OCI-LY1 (cell line): ENCODE results near the gene CEP126.
A peak's percentile ranks its signal among the peaks of the same experiment; 100 is the strongest.

Experiments
- H2AFZ ChIP-seq: fragments of 200-600 bp; sonication (generic), shearing (Covaris generic); 2 replicates; pipeline ENCODE4 v1.6.0; 2014; ENCODE audit warnings: antibody characterized with exemption, mild to moderate bottlenecking, low read length
- H3F3A ChIP-seq: fragments of 200-600 bp; sonication (generic), shearing (Covaris generic); 2 replicates; pipeline ENCODE4 v1.6.0; 2014; ENCODE audit warnings: mild to moderate bottlenecking, antibody characterized with exemption, low read length, moderate library complexity; ENCODE audit not compliant: insufficient read depth
- H3K27ac ChIP-seq: fragments of 200-600 bp; sonication (generic); 2 replicates; pipeline ENCODE4 v1.5.1; 2014; ENCODE audit warnings: low read length, mixed run types, mild to moderate bottlenecking, low read depth; ENCODE audit not compliant: poor library complexity, severe bottlenecking
- H3K27me3 ChIP-seq: fragments of 200-600 bp; sonication (generic); 2 replicates; pipeline ENCODE4 v1.6.0; 2014; ENCODE audit warnings: antibody characterized with exemption, mild to moderate bottlenecking, low read length, moderate library complexity; ENCODE audit not compliant: insufficient read depth
- H3K36me3 ChIP-seq: fragments of 200-600 bp; sonication (generic); 2 replicates; pipeline ENCODE4 v1.6.1; 2014; ENCODE audit warnings: mild to moderate bottlenecking, antibody characterized with exemption, low read length, moderate library complexity, mixed read lengths; ENCODE audit not compliant: insufficient read depth
- H3K4me1 ChIP-seq: fragments of 200-600 bp; sonication (generic); 2 replicates; pipeline ENCODE4 v1.5.1; 2014; ENCODE audit warnings: mild to moderate bottlenecking, low read length, moderate library complexity; ENCODE audit not compliant: insufficient read depth, severe bottlenecking
- H3K4me2 ChIP-seq: fragments of 200-600 bp; sonication (generic), shearing (Covaris generic); 2 replicates; pipeline ENCODE4 v1.6.1; 2014; ENCODE audit warnings: low read length
- H3K4me3 ChIP-seq: fragments of 200-600 bp; sonication (generic); 2 replicates; pipeline ENCODE4 v1.5.1; 2014; ENCODE audit warnings: low read length, low read depth, mild to moderate bottlenecking, mixed read lengths; ENCODE audit not compliant: poor library complexity, severe bottlenecking
- H3K79me2 ChIP-seq: fragments of 200-600 bp; shearing (Covaris generic); 2 replicates; pipeline ENCODE4 v1.6.1; 2016; ENCODE audit warnings: mixed run types, low read length, mixed read lengths; ENCODE audit not compliant: insufficient read depth
- H3K9ac ChIP-seq: fragments of 200-600 bp; sonication (generic), shearing (Covaris generic); 2 replicates; pipeline ENCODE4 v1.6.1; 2014; ENCODE audit warnings: mild to moderate bottlenecking, low read length, mixed read lengths
- H3K9me2 ChIP-seq: fragments of 200-600 bp; sonication (generic), shearing (Covaris generic); 2 replicates; pipeline ENCODE4 v1.6.1; 2014; ENCODE audit warnings: low read depth, mild to moderate bottlenecking, low read length, mixed read lengths
- H3K9me3 ChIP-seq: fragments of 200-600 bp; shearing (Covaris generic); 2 replicates; pipeline ENCODE4 v1.6.1; 2014; ENCODE audit warnings: low read length, mixed read lengths
- H4K20me1 ChIP-seq: fragments of 200-600 bp; sonication (generic), shearing (Covaris generic); 2 replicates; pipeline ENCODE4 v1.6.0; 2016; ENCODE audit warnings: mild to moderate bottlenecking, low read length; ENCODE audit not compliant: insufficient read depth
- CTCF ChIP-seq: fragments of 200-600 bp; sonication (generic), shearing (Covaris generic); IDR thresholded peaks from 2 replicates; pipeline ENCODE4 v1.5.1; 2017; ENCODE audit warnings: mild to moderate bottlenecking, antibody characterized with exemption, low read length, moderate library complexity, mixed read lengths
- EZH2 ChIP-seq: fragments of 200-600 bp; sonication (generic), shearing (Covaris generic); IDR thresholded peaks from 2 replicates; pipeline ENCODE4 v1.8.0; 2017; ENCODE audit warnings: borderline replicate concordance, mixed run types, mild to moderate bottlenecking, antibody characterized with exemption, low read length, moderate library complexity, mixed read lengths

The CEP126 gene

GRCh38 chr11:101912823-101913284 lies 2.0 kb upstream of the CEP126 start:
- Histone ChIP-seq H4K20me1 (no peaks in the 10 kb centered on the region), H3K79me2 (0 out of 2 replicates have a peak, but pooled peaks cover 5% of the 10 kb centered on the region), H3K27ac (no peak overlapping the region), H3K4me3 (no peak overlapping the region), H3K36me3 (no peaks in the 10 kb centered on the region), H3K4me1 (peaks cover 34% of the 10 kb centered on the region), H3K27me3 (no peaks in the 10 kb centered on the region), H3K9ac (no peak overlapping the region), H3K9me3 (no peaks in the 10 kb centered on the region), H3K9me2 (no peaks in the 10 kb centered on the region), H3F3A (no peaks in the 10 kb centered on the region), H3K4me2 (no peak overlapping the region), H2AFZ (no peak overlapping the region)
- TF ChIP-seq EZH2 (no peak), CTCF (peak; percentile 58; the same call in 1 of the 2 replicates)

- TF ChIP-seq EZH2: no peak
- TF ChIP-seq CTCF: no peak
- Histone ChIP-seq H4K20me1 (no peaks in the 10 kb centered on the region), H3K36me3 (no peaks in the 10 kb centered on the region), H3K9ac (no peak overlapping the region), H3K9me2 (no peaks in the 10 kb centered on the region), H3K27me3 (no peaks in the 10 kb centered on the region), H3K79me2 (0 out of 2 replicates have a peak, but pooled peaks cover 5% of the 10 kb centered on the region), H3F3A (no peaks in the 10 kb centered on the region), H3K4me1 (peaks cover 38% of the 10 kb centered on the region), H3K4me3 (no peak overlapping the region), H3K9me3 (no peaks in the 10 kb centered on the region), H3K4me2 (no peak overlapping the region), H2AFZ (peak overlapping the region; percentile 9; the same call in 1 of the 2 replicates), H3K27ac (peak overlapping the region; percentile 48)
These were observed 1.2 kb upstream of the CEP126 start for GRCh38 chr11:101913656-101914055.

- Histone ChIP-seq H3K9ac (peak overlapping the region; percentile 34; the same call in 1 of the 2 replicates), H3F3A (no peaks in the 10 kb centered on the region), H3K36me3 (no peaks in the 10 kb centered on the region), H3K27me3 (no peaks in the 10 kb centered on the region), H2AFZ (peak overlapping the region; percentile 9; the same call in 1 of the 2 replicates), H3K4me2 (peak overlapping the region; percentile 73), H3K27ac (peak overlapping the region; percentile 48), H3K79me2 (0 out of 2 replicates have a peak, but pooled peaks cover 5% of the 10 kb centered on the region), H3K9me2 (no peaks in the 10 kb centered on the region), H3K4me1 (peaks cover 45% of the 10 kb centered on the region), H3K4me3 (peak overlapping the region; percentile 70), H3K9me3 (no peaks in the 10 kb centered on the region), H4K20me1 (no peaks in the 10 kb centered on the region)
- no peak for TF ChIP-seq EZH2
- no peak for TF ChIP-seq CTCF
These were observed 471 bp upstream of the CEP126 start for GRCh38 chr11:101914341-101914737.
